Measurements from ENCODE around the gene RBM18. TPM values are rescaled to one million over a fixed set of nuclear protein-coding genes. Genes with fewer than 3 reads are reported as not detected.
A peak's percentile ranks its signal among the peaks of the same experiment; 100 is the strongest.

The RBM18 gene
- total and polyA plus RNA-seq, 2 experiments from 2014 or later = 9.3 to 25.5 TPM

GRCh38 chr9:122204491-122204890 is 60.1 kb downstream of the RBM18 start:
- Mint-ChIP-seq H3K27ac (no peak overlapping the region), H3K4me1 (peaks cover 17% of the 10 kb centered on the region), H3K36me3 (ENCODE audit: low read depth) (no peaks in the 10 kb centered on the region; the same call in 2 of the 3 replicates)

GRCh38 chr9:122204055-122204454 is 60.6 kb downstream of the RBM18 start:
- Mint-ChIP-seq H3K4me3 (0 out of 3 replicates have a peak overlapping the region, but pooled peaks have one; percentile 8), H3K27me3 (ENCODE audit: insufficient read depth, low read depth, poor library complexity) (peaks cover 4% of the 10 kb centered on the region), H3K36me3 (ENCODE audit: low read depth) (no peaks in the 10 kb centered on the region; the same call in 2 of the 3 replicates), H3K27ac (no peak overlapping the region), H3K4me1 (peaks cover 17% of the 10 kb centered on the region), H3K9me3 (no peaks in the 10 kb centered on the region)
- no peak for DNase-seq (ENCODE audit: low spot score)
- Histone ChIP-seq H3K4me3 (no peak overlapping the region), H3K36me3 (ENCODE audit: insufficient read depth) (no peaks in the 10 kb centered on the region), H3K9me2 (ENCODE audit: insufficient read depth) (0 out of 2 replicates have a peak, but pooled peaks cover 5% of the 10 kb centered on the region), H2AFZ (0 out of 2 replicates have a peak overlapping the region, but pooled peaks have one; percentile 1), H4K20me1 (replicated peaks; ENCODE audit: insufficient read depth) (no peaks in the 10 kb centered on the region), H3K27ac (ENCODE audit: low read depth) (peak overlapping the region; percentile 24; the same call in 1 of the 2 replicates), H3F3A (replicated peaks; ENCODE audit: low read depth) (no peaks in the 10 kb centered on the region), H3K4me1 (ENCODE audit: insufficient read depth) (peaks cover 13% of the 10 kb centered on the region), H3K4me2 (peak overlapping the region; percentile 46), H3K79me2 (replicated peaks; ENCODE audit: insufficient read depth) (no peaks in the 10 kb centered on the region), H3K27me3 (ENCODE audit: insufficient read depth) (no peaks in the 10 kb centered on the region)
- no peak for ATAC-seq
- no peak for TF ChIP-seq ZNF462 (CRISPR knock-in tag; IDR thresholded peaks at IDR 0.05)
- no peak for TF ChIP-seq ZNF114 (CRISPR knock-in tag; IDR thresholded peaks at IDR 0.05)
- no peak for TF ChIP-seq EZH2 (IDR thresholded peaks at IDR 0.05; ENCODE audit: low read depth, unreplicated experiment)
- TF ChIP-seq EZH2phosphoT487 (IDR thresholded peaks at IDR 0.05; ENCODE audit: unreplicated experiment) = no peak
- TF ChIP-seq STAT1 (IDR thresholded peaks at IDR 0.05; ENCODE audit: unreplicated experiment) = no peak
- TF ChIP-seq CREB1 (CRISPR knock-in tag; IDR thresholded peaks at IDR 0.05; ENCODE audit: low read depth) = no peak
- no peak for TF ChIP-seq ETS1 (IDR thresholded peaks at IDR 0.05)
- TF ChIP-seq NANOG (IDR thresholded peaks at IDR 0.05; ENCODE audit: borderline replicate concordance) = no peak

More at GRCh38 chr9:122204491-122204890, 60.1 kb downstream of the RBM18 start:
- no peaks in the 10 kb centered on the region for H4K20me1 ChIP-seq (replicated peaks; ENCODE audit: insufficient read depth)
- TF ChIP-seq CTCF (conservative IDR thresholded peaks at IDR 0.05; ENCODE audit: low read depth in 2 of 2) (no peak), CREB1 (CRISPR knock-in tag; IDR thresholded peaks at IDR 0.05; ENCODE audit: low read depth) (no peak)
- peak overlapping the region; percentile 24; the same call in 1 of the 2 replicates for H3K27ac ChIP-seq (ENCODE audit: low read depth)
- no peaks in the 10 kb centered on the region for H3K27me3 ChIP-seq (ENCODE audit: insufficient read depth)
- Mint-ChIP-seq H3K4me3 (0 out of 3 replicates have a peak overlapping the region, but pooled peaks have one; percentile 8), H3K27me3 (ENCODE audit: insufficient read depth, low read depth, poor library complexity) (peaks cover 4% of the 10 kb centered on the region), H3K9me3 (no peaks in the 10 kb centered on the region)
- no peaks in the 10 kb centered on the region for H3F3A ChIP-seq (replicated peaks; ENCODE audit: low read depth)
- no peaks in the 10 kb centered on the region for H3K79me2 ChIP-seq (replicated peaks; ENCODE audit: insufficient read depth)
- DNase-seq (ENCODE audit: low spot score) (no peak), ATAC-seq (no peak)
- H3K4me1 ChIP-seq (ENCODE audit: insufficient read depth) = peaks cover 13% of the 10 kb centered on the region
- 0 out of 2 replicates have a peak, but pooled peaks cover 5% of the 10 kb centered on the region for H3K9me2 ChIP-seq (ENCODE audit: insufficient read depth)
- peak overlapping the region; percentile 46 for H3K4me2 ChIP-seq
- no peaks in the 10 kb centered on the region for H3K36me3 ChIP-seq (ENCODE audit: insufficient read depth)
- 0 out of 2 replicates have a peak overlapping the region, but pooled peaks have one; percentile 1 for H2AFZ ChIP-seq
- H3K4me3 ChIP-seq = no peak overlapping the region

Measured in GM23338 (cell line).